ENCODE data around the gene FRAS1.
"Not testable (repeated sequence)": the region's sequence is repeated elsewhere in the genome, so short reads cannot be mapped to it uniquely, and the experiment has no call there.

The FRAS1 gene

DNA sequence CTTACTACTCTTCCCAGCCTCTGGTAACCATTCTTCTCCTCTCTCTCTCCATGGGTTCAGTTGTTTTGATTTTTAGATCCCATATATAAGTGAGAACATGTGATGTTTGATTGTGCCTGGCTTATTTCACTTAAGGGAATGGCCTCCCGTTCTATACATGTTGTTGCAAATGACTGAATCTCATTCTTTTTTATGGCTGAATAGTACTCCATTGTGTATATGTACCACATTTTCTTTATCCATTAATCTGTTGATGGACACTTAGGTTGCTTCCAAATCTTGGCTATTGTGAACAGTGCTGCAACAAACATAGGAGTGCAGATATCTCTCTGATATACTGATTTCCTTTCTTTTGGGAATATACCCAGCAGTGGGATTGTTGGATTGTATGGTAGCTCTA, 410.1 kb downstream of the FRAS1 start:
- DNase-seq = not testable (repeated sequence)

DNA sequence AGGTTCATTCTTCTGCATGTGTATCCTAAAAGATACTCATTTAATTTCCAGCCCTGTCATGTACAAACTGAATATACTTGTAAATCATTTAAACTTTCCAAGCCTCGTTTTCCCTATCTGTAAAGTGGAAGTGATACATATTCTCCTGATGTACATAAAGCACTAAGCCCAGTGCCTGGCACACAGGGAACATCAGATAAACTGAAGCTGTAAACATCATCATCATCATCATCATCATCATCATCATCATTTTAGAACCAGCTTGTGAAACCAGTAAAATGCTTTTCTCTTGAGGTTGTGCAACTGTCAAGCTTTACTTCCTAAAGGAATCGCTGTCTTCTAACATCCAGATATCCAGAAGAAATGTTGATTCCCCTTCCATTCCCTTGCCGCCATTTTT, 411.1 kb downstream of the FRAS1 start:
- DNase-seq = no peak

DNA sequence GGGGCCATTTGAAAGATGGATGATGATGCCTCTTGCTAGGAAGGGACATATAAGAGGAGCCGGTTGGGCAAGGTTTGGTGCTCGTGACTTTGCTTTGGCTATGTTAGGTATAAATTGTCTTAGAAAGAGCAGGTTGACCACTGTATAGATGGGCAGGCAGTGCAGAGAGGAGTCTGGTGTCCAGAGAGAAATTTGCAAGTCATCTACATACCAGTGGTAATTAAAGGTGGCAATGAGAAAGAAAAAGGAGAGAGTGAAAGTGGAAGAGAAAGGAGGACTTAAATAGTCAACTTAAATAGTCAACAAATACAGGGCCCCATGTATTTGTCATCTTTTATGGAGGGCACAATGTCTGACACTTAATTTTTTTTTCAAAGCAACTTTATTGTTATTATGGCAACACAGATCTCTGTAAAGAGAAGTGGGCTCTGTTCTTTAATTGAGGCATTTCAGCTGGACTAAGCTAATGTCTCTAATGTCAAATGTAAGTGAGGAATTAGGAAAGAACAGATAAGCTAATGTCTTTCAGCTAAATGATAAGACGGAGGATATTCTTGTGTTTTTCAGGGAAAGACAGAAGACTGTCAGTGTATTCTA, 419.1 kb downstream of the FRAS1 start:
- DNase-seq = no peak

DNA sequence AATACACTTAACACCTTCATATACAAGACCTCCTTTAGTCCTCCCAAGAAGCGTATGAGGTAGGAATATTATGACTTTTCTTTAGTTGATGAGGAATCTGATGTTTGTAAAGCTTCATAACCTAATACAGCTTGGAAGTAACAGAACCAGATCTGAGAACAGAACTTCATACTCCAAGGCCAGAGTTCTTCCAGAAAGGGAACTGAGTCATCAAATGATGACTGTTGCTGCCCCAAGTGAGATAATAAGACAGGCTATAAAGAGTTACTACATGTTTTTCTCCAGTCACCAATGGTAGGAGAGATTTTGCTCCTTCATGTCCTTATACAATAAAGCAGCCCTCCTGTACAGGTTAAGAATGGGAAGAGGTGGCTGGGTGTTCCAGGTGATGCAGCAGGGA, 420.2 kb downstream of the FRAS1 start:
- no peak for DNase-seq

DNA sequence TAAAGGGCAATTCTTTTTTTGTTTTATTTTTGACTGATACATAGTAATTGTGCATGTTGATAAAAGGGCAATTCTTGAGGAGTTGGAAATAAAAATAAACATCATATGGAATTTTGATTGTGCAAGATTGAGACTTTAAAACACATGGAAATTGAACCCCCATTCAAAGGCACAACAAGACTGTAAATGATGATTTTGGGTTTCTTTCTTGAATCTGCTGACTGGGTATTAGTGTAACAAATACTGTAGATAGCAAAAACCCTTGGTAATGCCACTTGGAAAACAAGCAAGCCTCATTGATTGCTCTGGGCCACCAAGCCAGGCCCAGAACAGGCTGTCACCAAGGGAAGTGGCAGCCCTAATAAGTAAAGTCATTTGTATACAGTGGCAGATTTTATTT, 421.4 kb downstream of the FRAS1 start:
- DNase-seq = no peak

DNA sequence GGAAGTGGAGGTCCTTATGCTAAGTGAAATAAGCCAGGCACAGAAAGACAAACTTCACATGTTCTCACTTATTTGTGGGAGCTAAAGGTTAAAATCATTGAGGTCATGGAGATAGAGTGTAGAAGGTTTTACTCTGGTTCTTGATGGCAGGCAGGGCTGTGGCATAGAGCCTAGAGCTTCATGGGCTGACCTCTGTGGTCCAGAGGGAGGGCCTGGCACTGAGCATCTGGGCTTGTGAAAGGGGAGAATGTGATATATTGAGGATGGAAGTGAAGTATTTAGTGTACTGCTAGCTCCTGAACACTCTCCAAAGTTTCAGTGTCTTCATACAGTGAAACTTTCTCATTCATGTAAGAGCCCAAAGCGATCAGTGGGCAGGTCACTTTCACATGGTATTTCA, 423.2 kb downstream of the FRAS1 start:
- no peak for DNase-seq

DNA sequence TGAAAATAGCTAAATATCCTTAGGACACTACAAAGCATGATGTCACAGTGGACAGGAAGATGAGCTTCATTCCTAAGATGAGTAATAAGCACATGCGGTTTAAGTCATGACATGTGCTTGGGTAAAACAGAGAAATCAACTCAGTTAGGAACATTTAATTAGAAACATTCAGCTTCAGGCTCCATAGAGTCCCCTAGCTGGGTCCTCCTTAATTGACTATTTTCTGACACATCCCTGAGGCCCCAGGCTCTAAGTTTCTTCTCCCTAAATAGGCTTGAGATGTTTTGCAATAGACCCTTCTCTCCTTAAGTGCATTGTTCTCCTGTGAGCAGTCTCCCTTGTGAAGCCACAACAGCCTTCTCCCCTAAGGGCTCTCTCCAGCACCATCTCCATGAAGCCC, 424.1 kb downstream of the FRAS1 start:
- no peak for DNase-seq

DNA sequence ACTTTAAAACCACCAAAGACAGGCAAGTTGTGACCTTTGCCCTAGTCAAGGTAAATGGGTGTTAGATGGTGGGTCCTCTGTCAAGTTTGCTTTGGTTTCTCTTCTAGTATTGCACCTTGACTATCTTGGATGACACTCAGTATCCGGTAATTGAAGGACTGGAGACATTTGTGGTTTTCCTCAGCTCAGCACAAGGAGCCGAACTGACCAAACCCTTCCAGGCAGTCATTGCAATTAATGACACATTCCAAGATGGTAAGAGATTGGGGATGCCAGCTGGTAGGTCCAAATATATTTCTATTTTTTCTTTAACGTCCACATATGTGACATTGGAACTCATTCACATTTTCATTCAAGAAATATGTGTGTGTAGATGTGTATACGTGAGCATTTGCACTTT, 425.2 kb downstream of the FRAS1 start:
- DNase-seq = no peak

DNA sequence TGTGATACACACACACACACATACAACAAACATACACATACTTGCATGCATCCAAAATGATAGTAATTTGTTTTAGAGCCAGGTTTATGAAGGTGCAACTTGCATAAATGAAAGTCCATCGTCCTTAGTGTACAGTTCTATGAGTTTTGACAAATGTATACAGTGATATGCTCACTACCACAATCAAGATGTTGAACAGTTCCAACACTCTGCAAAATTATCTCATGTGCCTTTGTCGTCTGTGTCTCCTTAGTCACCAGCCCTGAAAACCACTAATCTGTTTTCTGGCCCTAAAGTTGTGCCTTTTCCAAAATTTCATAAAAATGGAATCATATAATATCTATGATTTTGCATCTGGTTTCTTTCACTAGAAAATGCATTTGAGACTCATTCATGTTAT, 426.7 kb downstream of the FRAS1 start:
- DNase-seq = no peak

DNA sequence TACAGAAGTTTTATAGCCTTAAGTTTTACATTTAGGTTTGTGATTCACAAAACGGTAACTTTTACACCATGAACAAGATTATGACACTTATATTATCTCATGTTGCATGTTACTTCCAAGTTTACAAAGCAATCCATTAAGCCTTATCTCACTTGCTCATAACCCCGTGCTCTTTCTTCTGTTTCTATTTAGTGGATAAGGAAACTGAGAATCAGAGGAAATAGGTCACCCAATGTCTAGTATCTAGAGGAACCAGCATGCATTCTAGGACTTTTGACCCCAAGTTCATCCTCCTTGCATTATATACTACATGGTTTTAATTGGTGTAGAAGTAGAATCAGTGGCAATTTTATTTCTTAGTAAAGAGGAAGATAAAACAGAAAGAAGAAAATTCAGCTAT, 427.5 kb downstream of the FRAS1 start:
- DNase-seq = no peak

DNA sequence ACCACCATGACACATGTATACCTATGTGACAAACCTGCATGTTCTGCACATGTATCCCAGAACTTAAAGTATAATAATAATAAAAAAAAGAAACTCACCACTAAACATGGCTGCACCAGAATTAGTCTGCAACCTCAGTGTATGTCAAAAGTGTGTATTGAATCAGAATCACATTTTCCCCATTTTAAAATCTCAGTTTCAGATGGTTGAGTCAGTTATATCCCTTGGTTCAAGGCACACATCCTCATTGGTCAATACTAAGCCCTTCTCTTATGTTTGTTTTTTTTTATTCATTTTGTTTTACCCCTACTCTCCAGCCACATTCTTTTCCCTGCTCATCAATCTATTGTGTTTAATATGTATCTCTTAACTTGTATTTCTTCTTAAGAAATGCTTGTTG, 436.6 kb downstream of the FRAS1 start:
- no peak for DNase-seq

DNA sequence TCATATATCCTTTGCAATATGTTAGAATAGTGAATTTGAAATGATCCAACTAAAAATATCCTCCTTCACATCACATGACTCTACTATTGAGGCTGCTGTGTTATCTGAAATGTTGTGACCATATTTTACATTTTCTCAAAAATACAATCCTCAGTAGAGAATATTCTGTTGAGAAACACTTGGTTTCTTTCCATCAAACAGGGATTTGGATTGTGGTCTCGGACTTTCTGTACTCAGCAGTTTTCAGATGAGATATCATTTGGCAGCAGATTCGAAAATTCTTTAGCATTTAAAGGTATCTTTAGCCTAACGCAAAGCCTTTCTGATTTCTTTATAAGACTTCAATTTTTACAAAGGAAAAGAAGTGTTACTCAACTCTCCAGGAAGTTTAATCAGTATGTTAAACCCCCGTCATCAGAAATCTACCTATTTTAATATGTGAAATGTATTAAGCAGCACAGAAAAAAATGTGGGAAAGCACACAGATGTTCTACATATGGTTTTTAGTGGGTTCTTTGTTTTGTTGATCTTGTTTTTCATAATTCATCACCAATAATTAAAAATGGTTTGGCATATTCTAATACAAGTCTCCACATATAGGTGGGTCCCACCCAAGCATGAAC, 439.0 kb downstream of the FRAS1 start:
- no peak for DNase-seq

DNA sequence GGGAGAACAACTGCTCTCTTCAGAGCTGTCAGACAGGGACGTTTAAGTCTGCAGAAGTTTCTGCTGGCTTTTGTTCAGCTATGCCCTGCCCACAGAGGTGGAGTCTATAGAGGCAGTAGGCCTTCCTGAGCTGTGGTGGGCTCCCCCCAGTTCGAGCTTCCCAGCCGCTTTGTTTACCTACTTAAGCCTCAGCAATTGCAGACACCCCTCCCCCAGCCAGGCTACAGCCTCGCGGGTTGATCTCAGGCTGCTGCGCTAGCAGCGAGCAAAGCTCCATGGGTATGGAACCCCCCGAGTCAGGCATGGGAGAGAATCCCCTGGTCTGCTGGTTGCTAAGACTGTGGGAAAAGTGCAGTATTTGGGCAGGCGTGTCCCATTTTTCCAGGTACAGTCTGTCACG, 449.1 kb downstream of the FRAS1 start:
- DNase-seq = not testable (repeated sequence)

DNA sequence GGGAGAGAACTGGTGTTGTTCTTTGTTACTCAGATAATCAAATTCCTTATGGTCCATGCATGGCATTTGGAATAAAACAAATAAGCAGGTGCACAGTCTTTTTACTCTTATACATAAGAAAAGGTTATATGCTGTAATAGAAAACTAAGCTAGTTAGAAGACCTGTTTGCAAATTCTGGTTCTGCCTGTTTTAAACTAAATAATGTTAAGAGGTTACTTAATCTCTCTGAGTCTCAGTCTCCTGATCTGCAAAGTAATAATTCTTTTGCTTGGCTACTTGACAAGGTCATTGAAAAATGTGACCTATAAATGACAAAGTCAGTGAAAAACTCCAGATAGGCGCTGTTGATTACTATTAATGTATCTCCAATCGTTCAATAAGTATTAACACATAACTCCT, 451.9 kb downstream of the FRAS1 start:
- no peak for DNase-seq

DNA sequence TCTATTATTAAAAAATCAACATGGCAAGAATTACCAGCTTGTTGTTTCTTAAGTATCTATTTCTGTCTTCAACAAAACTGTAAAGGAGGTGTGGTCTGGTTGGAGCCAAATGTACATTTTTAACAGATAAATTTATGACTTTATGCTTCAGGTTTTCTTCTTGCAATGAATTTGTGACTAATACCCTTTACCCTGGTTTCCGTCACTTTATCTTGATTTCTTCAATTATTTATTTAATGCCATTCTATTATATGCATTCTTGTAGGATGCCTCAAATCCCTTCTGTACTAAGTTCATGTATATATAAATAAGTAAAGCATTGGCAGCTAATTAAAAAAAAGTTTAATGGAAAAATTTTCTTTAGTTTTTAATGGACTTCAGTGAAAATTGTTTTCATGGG, 453.0 kb downstream of the FRAS1 start:
- DNase-seq = no peak

DNA sequence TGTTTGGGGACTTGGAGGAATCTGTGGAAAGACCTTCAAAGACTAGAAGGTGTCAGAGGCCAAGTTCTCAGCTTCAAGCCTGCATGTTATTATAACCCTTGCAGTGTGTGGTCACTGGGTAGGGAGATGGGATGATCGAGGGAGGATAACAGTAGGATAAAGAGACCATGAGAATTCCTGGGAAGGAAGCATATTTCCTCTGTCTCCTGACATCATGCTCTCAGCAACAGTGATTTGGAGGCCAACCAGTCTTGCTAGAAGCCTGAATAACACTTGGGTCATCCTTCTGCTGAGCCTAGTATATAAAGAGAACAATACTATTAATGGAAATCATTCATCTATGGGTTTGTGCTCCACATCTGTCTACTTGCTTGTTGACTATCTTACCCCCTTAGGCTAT, 453.6 kb downstream of the FRAS1 start:
- DNase-seq = no peak

DNA sequence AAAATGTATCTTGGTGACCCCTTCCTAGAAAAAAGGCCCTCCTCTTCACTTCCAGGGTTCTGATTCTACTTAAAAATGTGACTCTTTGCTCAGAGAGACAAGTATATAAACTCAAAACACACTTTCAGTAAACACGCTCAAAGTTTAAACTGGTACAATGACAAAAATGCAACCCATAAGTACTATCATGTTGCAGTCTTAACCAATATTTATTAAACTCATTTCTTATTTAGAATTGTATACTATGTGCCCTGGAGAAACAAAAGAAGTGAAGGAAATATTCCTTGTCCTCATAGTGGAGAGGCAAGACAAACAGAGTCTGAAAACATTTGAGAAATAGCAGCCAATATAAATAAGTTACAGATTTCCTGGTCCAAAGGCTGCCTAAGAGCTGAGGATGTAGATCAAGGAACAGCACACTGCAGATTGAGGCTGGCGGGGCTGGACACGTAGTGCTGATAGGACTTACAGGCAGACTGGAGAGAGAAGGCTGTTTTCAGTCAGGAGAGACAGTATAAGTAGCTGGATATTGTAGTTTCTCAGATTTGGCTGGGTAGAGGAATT, 455.3 kb downstream of the FRAS1 start:
- no peak for DNase-seq

DNA sequence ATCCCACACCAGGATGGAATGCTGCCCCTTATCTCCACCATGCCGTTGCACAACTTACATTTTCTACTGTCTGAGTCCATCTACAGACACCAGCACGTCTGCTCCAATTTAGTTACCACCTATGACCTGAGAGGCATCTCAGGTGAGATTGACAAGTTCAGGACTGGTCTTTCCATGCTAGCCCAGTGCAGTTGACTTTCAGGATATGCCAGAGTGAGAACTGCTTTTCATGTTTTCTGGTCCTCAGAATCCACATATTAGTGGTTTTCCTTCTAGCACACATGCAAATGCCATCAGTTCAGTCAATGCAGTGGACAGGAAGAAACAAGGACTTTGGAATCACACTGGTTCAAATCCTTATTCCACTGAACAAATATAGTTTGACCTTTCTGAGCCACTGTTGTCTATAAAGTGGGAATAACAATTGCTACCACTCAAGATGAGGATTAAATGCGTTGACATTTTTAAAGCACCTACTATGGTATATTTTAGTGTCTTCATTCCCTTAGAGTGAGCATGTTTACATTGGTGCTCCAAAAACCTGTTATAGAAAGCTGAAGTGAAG, 456.4 kb downstream of the FRAS1 start:
- DNase-seq = no peak

DNA sequence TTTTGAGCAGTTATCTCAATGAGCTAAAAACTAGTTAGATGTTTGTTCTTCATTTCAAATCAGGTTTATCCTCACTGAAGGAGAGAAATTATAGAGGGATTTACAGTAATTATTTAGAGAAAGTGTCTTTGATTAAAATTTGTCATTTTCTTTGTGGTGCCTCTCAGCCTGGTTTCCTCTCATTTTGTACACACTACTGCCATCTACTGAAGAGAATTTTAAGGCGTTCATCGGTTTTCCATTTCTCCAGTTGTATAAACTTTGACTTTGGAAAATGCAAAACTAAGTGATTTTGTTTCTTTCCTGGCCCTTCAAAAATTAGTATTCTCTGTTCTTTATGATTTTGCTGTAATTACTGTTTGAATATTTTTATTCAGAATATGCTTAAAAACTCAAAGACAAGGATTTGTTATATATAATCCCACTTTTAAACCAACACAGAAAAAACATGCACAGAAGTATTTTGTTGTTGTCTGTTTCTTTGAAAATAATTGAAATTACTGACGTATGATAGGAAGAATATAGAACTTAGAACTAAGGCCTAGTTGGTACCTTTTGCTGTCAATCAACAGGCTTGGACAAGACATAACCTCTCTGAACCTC, 460.0 kb downstream of the FRAS1 start:
- no peak for DNase-seq

DNA sequence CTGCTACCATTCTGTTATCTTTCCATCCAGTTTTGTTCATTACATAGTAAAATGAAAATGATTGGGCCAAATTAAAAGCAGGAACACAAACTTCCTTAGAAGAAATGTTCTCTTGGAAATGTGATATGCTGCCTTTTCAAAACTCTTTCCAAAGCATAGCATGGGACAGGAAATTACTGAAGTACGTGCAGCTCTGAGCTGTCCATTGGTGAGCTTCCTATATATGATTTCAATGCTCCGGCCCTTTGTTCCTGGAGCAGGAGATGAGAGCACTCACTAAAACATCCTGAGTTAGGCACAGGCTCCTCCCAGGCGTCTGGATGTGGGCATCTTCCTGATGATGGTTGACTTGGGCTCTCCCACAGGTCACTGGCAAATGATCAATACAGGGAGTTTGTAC, 461.4 kb downstream of the FRAS1 start:
- DNase-seq = no peak

DNA sequence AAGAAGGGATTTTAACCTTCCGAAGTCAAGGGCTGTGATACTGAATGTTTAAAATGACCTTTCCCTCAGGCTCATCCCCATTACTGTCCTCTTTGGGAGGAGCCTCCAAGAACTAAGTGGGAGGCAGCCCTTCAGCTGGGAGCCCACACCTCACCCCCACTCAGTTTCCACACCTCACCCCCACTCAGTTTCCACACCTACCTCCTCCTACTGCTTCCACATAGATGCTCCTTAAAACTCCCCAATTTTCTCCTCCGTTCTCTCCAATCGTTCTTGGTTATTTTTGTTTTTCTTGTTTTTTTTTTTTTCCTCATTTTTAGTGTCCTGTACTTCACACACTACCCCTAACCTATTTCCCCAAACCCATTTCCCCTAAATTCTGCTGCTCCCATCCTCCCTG, 462.8 kb downstream of the FRAS1 start:
- DNase-seq = no peak

DNA sequence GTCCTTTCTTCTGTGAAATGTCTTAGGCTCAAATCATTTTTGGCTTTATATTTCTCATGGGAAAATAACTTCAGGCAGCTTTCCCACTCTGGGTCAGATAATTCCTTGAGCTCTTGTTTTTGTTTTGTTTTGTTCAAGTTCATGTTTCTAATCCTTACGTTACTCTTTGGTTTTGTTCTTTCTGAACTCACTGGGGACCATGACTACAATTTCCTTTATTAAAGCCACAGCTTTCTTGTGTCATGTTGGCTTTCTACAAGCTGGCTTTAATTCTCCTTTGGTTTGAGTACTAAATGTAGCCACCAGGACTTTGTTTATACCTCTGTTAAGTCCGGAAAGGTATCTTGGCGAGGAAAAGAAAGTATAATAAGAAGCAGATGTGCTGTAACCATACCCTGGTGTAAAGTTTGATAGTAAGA, 463.7 kb downstream of the FRAS1 start:
- no peak for DNase-seq

DNA sequence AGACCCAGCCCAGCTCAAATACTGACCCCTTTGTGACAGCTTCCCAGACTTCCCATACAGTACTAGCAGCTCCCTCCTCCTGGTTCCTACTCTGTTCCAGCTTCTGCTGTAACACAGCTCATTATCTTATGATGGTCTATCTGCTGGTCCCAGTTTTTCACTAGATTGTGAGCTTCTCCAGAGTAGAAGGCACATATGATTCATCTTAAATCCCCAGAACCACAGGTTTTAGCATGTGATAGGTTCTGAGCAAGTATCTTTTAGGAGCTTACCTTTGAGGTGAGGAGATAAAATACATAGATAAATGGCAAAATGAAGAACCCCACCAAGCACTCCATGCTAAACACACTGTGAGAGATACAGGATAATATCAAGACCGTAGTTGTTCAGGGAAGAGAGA, 466.9 kb downstream of the FRAS1 start:
- no peak for DNase-seq

DNA sequence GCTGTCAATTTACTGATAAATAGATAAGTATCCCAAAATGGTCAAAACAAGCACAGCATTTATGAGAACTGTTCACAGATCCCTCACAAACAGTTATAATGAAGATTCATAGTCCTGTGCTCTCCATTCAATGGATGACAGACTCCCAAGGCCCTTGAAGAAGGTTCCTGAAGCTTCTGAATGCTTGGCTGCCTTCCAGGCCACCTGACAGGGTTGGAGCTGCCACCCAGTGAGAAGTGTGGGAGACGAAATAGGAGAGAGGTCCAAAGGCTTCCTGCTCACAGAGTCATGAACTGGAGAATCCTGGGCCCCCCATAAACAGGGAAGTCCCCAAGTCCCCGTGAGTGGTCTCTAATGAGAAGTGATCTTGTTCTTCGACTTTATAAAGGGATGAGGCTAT, 468.4 kb downstream of the FRAS1 start:
- DNase-seq = no peak

All from NCI-H1417 treated with DMSO at 0.1 percent for 48 hours (cell line).